ENCODE results near the gene HS3ST4. TPM values are rescaled to one million over a fixed set of nuclear protein-coding genes. Genes with fewer than 3 reads are reported as not detected.

Gene HS3ST4
- total and polyA plus RNA-seq, 2 donors (not counting 1 experiment from before 2014, with no cell fraction given) = not detected

- CTCF ChIA-PET = no interaction called here
- ATAC-seq (ENCODE audit: low read depth) = no peak
- no peaks in the 10 kb centered on the region for H3K4me1 ChIP-seq (ENCODE audit: control insufficient read depth in 2 of 2, insufficient read depth in 2 of 2, low read length in 2 of 2)
- POLR2A ChIA-PET = no interaction called here
- intact Hi-C loops (cut with micrococcal nuclease) = no loop called here
- no CpG with 5 or more reads among the region's 2 CpGs for WGBS (ENCODE audit: insufficient coverage)
- H3K4me3 ChIP-seq (ENCODE audit: control extremely low read depth in 1 of 5, extremely low read depth in 1 of 5, insufficient read depth in 1 of 5, low read depth in 2 of 5, low read length in 4 of 5) = no peak overlapping the region
- Mint-ChIP-seq H3K27me3 (peaks cover 3% of the 10 kb centered on the region), H3K4me1 (no peaks in the 10 kb centered on the region), H3K4me3 (no peak overlapping the region), H3K9me3 (ENCODE audit: insufficient read depth) (no peaks in the 10 kb centered on the region), H3K27ac (no peak overlapping the region)
- H3K79me2 ChIP-seq (ENCODE audit: control insufficient read depth, insufficient read depth, low read length) = no peaks in the 10 kb centered on the region
- H3K36me3 ChIP-seq (replicated peaks in 1 of 2; ENCODE audit: control extremely low read depth in 1 of 2, control insufficient read depth in 1 of 2, extremely low read depth in 1 of 2, insufficient read depth in 2 of 2, low read length in 1 of 2) = no peaks in the 10 kb centered on the region
- peaks cover 0 to 3% (median 0%) of the 10 kb centered on the region in 4 experiments for H3K27me3 ChIP-seq (replicated peaks in 1 of 4; ENCODE audit: control extremely low read depth in 1 of 4, control insufficient read depth in 3 of 4, insufficient read depth in 4 of 4, low read length in 3 of 4)
- H3K9me3 ChIP-seq (ENCODE audit: control extremely low read depth in 1 of 3, control insufficient read depth in 2 of 3, insufficient read depth in 1 of 3, low read length in 2 of 3) = no peaks in the 10 kb centered on the region
- H4K20me1 ChIP-seq (ENCODE audit: control insufficient read depth, insufficient read depth, low read length, poor library complexity, severe bottlenecking) = no peaks in the 10 kb centered on the region
- no peak overlapping the region for H3K4me2 ChIP-seq (replicated peaks; ENCODE audit: low read depth, low read length, poor library complexity, severe bottlenecking)
- H2AFZ ChIP-seq (ENCODE audit: insufficient read depth, low read depth, low read length, poor library complexity, severe bottlenecking) = no peak overlapping the region
- no peak overlapping the region for H3K9ac ChIP-seq (ENCODE audit: low read length)
- TF ChIP-seq CTCF (IDR thresholded peaks at IDR 0.05) = no peak
- TF ChIP-seq EZH2 (IDR thresholded peaks at IDR 0.05; ENCODE audit: borderline replicate concordance, insufficient read depth, low read depth, low read length, poor library complexity, severe bottlenecking) = no peak
- no peak overlapping the region for H3K27ac ChIP-seq (ENCODE audit: low read length in 2 of 2)
- no peak for DNase-seq
Observed at GRCh38 chr16:26051063-26051462, 359.3 kb downstream of the HS3ST4 start.

DNA sequence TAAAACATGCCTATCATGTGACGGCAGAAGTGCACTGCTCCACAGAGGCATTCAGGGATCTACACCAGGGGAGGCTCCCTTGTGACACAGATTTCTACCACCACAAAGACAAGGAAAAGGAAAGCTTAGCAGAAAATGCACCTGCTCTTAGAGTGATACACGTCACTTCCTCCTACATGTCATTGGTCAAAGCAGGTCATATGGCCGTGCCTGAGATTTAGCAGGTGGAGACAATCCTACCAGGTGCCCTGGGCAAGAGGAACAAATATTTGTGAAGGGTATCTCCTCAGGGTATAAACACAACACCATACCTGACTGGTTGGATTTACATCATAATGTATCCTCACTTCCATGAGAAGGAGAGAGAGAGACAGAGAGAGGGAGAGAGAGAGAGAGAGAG lies 362.1 kb downstream of the HS3ST4 start:
- H3K9me3 ChIP-seq (ENCODE audit: control extremely low read depth in 1 of 3, control insufficient read depth in 2 of 3, insufficient read depth in 1 of 3, low read length in 2 of 3) = no peaks in the 10 kb centered on the region
- no peaks in the 10 kb centered on the region for H3K4me1 Mint-ChIP-seq
- no peak overlapping the region for H3K9ac ChIP-seq (ENCODE audit: low read length)
- H3K36me3 ChIP-seq (replicated peaks in 1 of 2; ENCODE audit: control extremely low read depth in 1 of 2, control insufficient read depth in 1 of 2, extremely low read depth in 1 of 2, insufficient read depth in 2 of 2, low read length in 1 of 2) = no peaks in the 10 kb centered on the region
- H3K27ac ChIP-seq (ENCODE audit: low read length in 2 of 2) = no peak overlapping the region
- no peak overlapping the region for H2AFZ ChIP-seq (ENCODE audit: insufficient read depth, low read depth, low read length, poor library complexity, severe bottlenecking)
- intact Hi-C loops (cut with micrococcal nuclease) = no loop called here
- H3K4me2 ChIP-seq (replicated peaks; ENCODE audit: low read depth, low read length, poor library complexity, severe bottlenecking) = no peak overlapping the region
- no peak overlapping the region for H3K4me3 ChIP-seq (ENCODE audit: control extremely low read depth in 1 of 5, extremely low read depth in 1 of 5, insufficient read depth in 1 of 5, low read depth in 2 of 5, low read length in 4 of 5)
- H3K27me3 Mint-ChIP-seq = peaks cover 3% of the 10 kb centered on the region
- H3K9me3 Mint-ChIP-seq (ENCODE audit: insufficient read depth) = no peaks in the 10 kb centered on the region
- TF ChIP-seq EZH2 (IDR thresholded peaks at IDR 0.05; ENCODE audit: borderline replicate concordance, insufficient read depth, low read depth, low read length, poor library complexity, severe bottlenecking) (no peak), CTCF (IDR thresholded peaks at IDR 0.05) (no peak)
- POLR2A ChIA-PET = no interaction called here
- H3K4me1 ChIP-seq (ENCODE audit: control insufficient read depth in 2 of 2, insufficient read depth in 2 of 2, low read length in 2 of 2) = no peaks in the 10 kb centered on the region
- DNase-seq (no peak), ATAC-seq (ENCODE audit: low read depth) (no peak)
- no peaks in the 10 kb centered on the region for H3K79me2 ChIP-seq (ENCODE audit: control insufficient read depth, insufficient read depth, low read length)
- H3K27me3 ChIP-seq (replicated peaks in 1 of 4; ENCODE audit: control extremely low read depth in 1 of 4, control insufficient read depth in 3 of 4, insufficient read depth in 4 of 4, low read length in 3 of 4) = peaks cover 0 to 3% (median 0%) of the 10 kb centered on the region in 4 experiments
- CTCF ChIA-PET = no interaction called here
- 100% methylated on average over 1 of the region's 3 CpGs for WGBS (ENCODE audit: insufficient coverage)
- H3K27ac Mint-ChIP-seq = no peak overlapping the region
- no peaks in the 10 kb centered on the region for H4K20me1 ChIP-seq (ENCODE audit: control insufficient read depth, insufficient read depth, low read length, poor library complexity, severe bottlenecking)
- H3K4me3 Mint-ChIP-seq = no peak overlapping the region

Data from B cell (primary cell).